H1 (cell line): ENCODE data around the gene IL10RA. TPM values are rescaled to one million over a fixed set of nuclear protein-coding genes. Genes with fewer than 3 reads are reported as not detected.

Experiments
- GTF2F1 ChIP-seq: IDR thresholded peaks from 2 replicates; pipeline ENCODE4 v1.6.1; 2012; ENCODE audit warnings: low read depth, low read length, improper control_type of control experiment, borderline replicate concordance
- KDM1A ChIP-seq: fragments of 200-600, 300-600 bp; sonication (generic); IDR thresholded peaks from 2 replicates; pipeline ENCODE4 v1.7.1; 2016; ENCODE audit warnings: mild to moderate bottlenecking, low read length, borderline replicate concordance
- polyA plus RNA-seq, 7 experiments: library from polyadenylated mRNA; depleted of rRNA in 3 of 7; stranded (reverse) in 5 of 7; unstranded in 2 of 7; fragments of >200 nt in 5 of 7; fragments of 200-250 nt in 2 of 7; gene quantifications; 1 replicate in 5 of 7; 2 replicates in 1 of 7; 4 replicates in 1 of 7; pipeline versions ENCODE4 v1.2.1 to v1.2.3, GENCODE V29; 2011 to 2013; ENCODE audit warnings: missing spikeins in 2 of 7, mixed read lengths in 2 of 7
- total RNA-seq: library from RNA; stranded (reverse); fragmentation: NEBNext Ultra II Directional; extraction: Animal tissue kit (Norgen Biotek cat#: 25700); gene quantifications from 2 replicates; pipeline ENCODE4 v1.2.1, GENCODE V29; 2021
- TF ChIP-seq, protein P1 (sequence below): IDR thresholded peaks from 2 replicates; pipeline ENCODE4 v1.6.1; 2012; ENCODE audit warnings: low read length, inconsistent platforms
- TF ChIP-seq, protein P2 (sequence below): IDR thresholded peaks from 2 replicates; pipeline ENCODE4 v1.6.1; 2011; ENCODE audit warnings: low read depth, mild to moderate bottlenecking, low read length; ENCODE audit not compliant: insufficient read depth

Gene IL10RA
- total and polyA plus RNA-seq, 2 of the 8 experiments (the other 6 are each of a cell fraction or from before 2014, with no cell fraction given) = 0.05 to 0.11 TPM

DNA sequence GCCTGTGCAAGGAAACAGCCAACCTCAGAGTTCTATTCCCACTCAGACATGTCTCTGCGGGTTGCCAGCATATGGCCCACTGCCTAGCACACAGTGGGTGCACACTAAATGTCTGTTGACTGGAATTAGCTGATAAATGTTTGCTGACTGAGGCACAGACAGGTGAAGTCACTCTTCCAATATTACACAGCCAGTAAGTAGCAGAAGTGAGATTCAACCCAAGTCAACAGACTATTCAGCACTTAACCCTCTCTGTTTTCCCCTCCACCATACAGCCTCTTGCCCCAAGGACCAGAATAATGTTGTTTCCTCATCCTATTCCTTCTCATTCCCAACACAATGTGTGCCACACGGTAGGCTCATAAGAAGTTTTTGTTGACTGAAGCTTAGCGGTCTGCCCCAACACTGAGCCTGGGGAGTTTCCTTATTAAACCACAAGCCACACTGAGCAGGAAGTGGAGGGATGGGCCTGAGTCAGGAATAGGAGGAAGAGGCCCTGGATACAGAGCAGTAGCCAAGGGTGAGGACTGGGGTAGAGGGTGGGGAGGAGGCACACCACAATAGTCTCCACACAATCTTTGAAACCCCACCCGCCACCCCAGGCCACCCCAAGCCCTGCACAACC lies 15.7 kb upstream of the IL10RA start (continued):
- TF ChIP-seq, protein P1, sequence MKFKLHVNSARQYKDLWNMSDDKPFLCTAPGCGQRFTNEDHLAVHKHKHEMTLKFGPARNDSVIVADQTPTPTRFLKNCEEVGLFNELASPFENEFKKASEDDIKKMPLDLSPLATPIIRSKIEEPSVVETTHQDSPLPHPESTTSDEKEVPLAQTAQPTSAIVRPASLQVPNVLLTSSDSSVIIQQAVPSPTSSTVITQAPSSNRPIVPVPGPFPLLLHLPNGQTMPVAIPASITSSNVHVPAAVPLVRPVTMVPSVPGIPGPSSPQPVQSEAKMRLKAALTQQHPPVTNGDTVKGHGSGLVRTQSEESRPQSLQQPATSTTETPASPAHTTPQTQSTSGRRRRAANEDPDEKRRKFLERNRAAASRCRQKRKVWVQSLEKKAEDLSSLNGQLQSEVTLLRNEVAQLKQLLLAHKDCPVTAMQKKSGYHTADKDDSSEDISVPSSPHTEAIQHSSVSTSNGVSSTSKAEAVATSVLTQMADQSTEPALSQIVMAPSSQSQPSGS = no peak
- TF ChIP-seq KDM1A = no peak
- TF ChIP-seq, protein P2, sequence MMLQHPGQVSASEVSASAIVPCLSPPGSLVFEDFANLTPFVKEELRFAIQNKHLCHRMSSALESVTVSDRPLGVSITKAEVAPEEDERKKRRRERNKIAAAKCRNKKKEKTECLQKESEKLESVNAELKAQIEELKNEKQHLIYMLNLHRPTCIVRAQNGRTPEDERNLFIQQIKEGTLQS = no peak
- no peak for TF ChIP-seq GTF2F1
